H1 (cell line): ENCODE results near the gene VASP.

Experiments
- CHD2 ChIP-seq: IDR thresholded peaks from 2 replicates; pipeline ENCODE4 v1.6.1; 2012; ENCODE audit warnings: low read length, improper control_type of control experiment
- JUN ChIP-seq: IDR thresholded peaks from 2 replicates; pipeline ENCODE4 v1.6.1; 2011; ENCODE audit warnings: low read depth, mild to moderate bottlenecking, improper control_type of control experiment, low read length
- JUND ChIP-seq: IDR thresholded peaks from 2 replicates; pipeline ENCODE4 v1.6.1; 2011; ENCODE audit warnings: mild to moderate bottlenecking, improper control_type of control experiment, low read length
- KDM1A ChIP-seq: fragments of 200-600, 300-600 bp; sonication (generic); IDR thresholded peaks from 2 replicates; pipeline ENCODE4 v1.7.1; 2016; ENCODE audit warnings: mild to moderate bottlenecking, low read length, borderline replicate concordance
- RFX5 ChIP-seq: IDR thresholded peaks from 2 replicates; pipeline ENCODE4 v1.6.1; 2011; ENCODE audit warnings: low read depth, low read length, improper control_type of control experiment, borderline replicate concordance
- TAF1 ChIP-seq: IDR thresholded peaks from 2 replicates; pipeline ENCODE4 v1.6.1; 2011; ENCODE audit warnings: mild to moderate bottlenecking, low read depth, low read length
- TF ChIP-seq, protein P1 (sequence below), 3 experiments: IDR thresholded peaks; 1 replicate in 2 of 3; 2 replicates in 1 of 3; pipeline versions ENCODE4 v1.5.1 to v1.6.1; 2011; ENCODE audit warnings: low read length in 3 of 3, mild to moderate bottlenecking in 3 of 3, inconsistent platforms in 2 of 3, low read depth in 1 of 3, moderate library complexity in 1 of 3; ENCODE audit not compliant: insufficient read depth in 1 of 3; ENCODE audit errors: control extremely low read depth in 1 of 3
- TF ChIP-seq, protein P2 (sequence below): IDR thresholded peaks from 2 replicates; pipeline ENCODE4 v1.6.1; 2011; ENCODE audit warnings: low read depth, mild to moderate bottlenecking, low read length; ENCODE audit not compliant: insufficient read depth

DNA sequence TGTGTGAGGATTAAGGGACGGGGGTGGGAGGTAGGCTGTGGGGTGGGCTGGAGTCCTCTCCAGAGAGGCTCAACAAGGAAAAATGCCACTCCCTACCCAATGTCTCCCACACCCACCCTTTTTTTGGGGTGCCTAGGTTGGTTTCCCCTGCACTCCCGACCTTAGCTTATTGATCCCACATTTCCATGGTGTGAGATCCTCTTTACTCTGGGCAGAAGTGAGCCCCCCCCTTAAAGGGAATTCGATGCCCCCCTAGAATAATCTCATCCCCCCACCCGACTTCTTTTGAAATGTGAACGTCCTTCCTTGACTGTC, 34.0 kb upstream of the VASP start:
- TF ChIP-seq RFX5, result no peak
- TF ChIP-seq, protein P1, sequence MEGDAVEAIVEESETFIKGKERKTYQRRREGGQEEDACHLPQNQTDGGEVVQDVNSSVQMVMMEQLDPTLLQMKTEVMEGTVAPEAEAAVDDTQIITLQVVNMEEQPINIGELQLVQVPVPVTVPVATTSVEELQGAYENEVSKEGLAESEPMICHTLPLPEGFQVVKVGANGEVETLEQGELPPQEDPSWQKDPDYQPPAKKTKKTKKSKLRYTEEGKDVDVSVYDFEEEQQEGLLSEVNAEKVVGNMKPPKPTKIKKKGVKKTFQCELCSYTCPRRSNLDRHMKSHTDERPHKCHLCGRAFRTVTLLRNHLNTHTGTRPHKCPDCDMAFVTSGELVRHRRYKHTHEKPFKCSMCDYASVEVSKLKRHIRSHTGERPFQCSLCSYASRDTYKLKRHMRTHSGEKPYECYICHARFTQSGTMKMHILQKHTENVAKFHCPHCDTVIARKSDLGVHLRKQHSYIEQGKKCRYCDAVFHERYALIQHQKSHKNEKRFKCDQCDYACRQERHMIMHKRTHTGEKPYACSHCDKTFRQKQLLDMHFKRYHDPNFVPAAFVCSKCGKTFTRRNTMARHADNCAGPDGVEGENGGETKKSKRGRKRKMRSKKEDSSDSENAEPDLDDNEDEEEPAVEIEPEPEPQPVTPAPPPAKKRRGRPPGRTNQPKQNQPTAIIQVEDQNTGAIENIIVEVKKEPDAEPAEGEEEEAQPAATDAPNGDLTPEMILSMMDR (IDR thresholded peaks at IDR 0.05; ENCODE audit: control extremely low read depth in 1 of 3, insufficient read depth in 1 of 3, low read depth in 1 of 3, low read length in 3 of 3), result no peak
- no peak for TF ChIP-seq JUND
- TF ChIP-seq, protein P2, sequence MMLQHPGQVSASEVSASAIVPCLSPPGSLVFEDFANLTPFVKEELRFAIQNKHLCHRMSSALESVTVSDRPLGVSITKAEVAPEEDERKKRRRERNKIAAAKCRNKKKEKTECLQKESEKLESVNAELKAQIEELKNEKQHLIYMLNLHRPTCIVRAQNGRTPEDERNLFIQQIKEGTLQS, result no peak
- TF ChIP-seq KDM1A, result no peak
- no peak for TF ChIP-seq CHD2
- TF ChIP-seq JUN, result no peak
- TF ChIP-seq TAF1, result no peak
